Vagina (tissue), 2 donors: Measurements from ENCODE around the gene UBE2L3. TPM values are rescaled to one million over a fixed set of nuclear protein-coding genes. Genes with fewer than 3 reads are reported as not detected.

Experiments used
- DNase-seq, 2 donors: peaks; one replicate each; pipeline ENCODE4 v3.0.0-alpha.2; 2017; ENCODE audit errors: extremely low spot score in 2 of 2
- H3K27ac ChIP-seq: fragments of 200-600 bp; sonication (generic); one replicate; pipeline ENCODE4 v1.5.1; 2019
- H3K27me3 ChIP-seq: fragments of 200-600 bp; sonication (generic); one replicate; pipeline ENCODE4 v1.5.1; 2019
- H3K36me3 ChIP-seq, 2 donors: fragments of 200-600 bp; sonication (generic); one replicate each; pipeline ENCODE4 v1.5.1; 2017 to 2019
- H3K4me1 ChIP-seq: fragments of 200-600 bp; sonication (generic); one replicate; pipeline ENCODE4 v1.5.1; 2019
- H3K4me3 ChIP-seq, 2 donors: fragments of 200-600 bp; sonication (generic); 1 replicate in 1 of 2; 2 replicates in 1 of 2; pipeline ENCODE4 v1.5.1; 2016 to 2019
- H3K9me3 ChIP-seq: fragments of 200-600 bp; sonication (generic); one replicate; pipeline ENCODE4 v1.5.1; 2019
- CTCF ChIP-seq, 3 experiments: fragments of 450-650 bp in 2 of 3; fragments of 200-600 bp in 1 of 3; sonication (generic) in 1 of 3; IDR thresholded peaks; one replicate each; pipeline ENCODE4 v1.5.1; 2017 to 2019; ENCODE audit warnings: antibody characterized with exemption in 3 of 3, mild to moderate bottlenecking in 2 of 3, moderate library complexity in 2 of 3
- POLR2A ChIP-seq, 2 donors: fragments of 450-650 bp; IDR thresholded peaks; one replicate each; pipeline ENCODE4 v1.6.1; 2017; ENCODE audit warnings: antibody characterized with exemption in 2 of 2, mild to moderate bottlenecking in 2 of 2, moderate library complexity in 2 of 2
- POLR2AphosphoS5 ChIP-seq, 2 donors: sonication (generic); formaldehyde crosslinking; IDR thresholded peaks; one replicate each; pipeline ENCODE4 v1.9.0; 2017; ENCODE audit warnings: antibody characterized with exemption in 2 of 2, mild to moderate bottlenecking in 2 of 2, low read depth in 1 of 2; ENCODE audit not compliant: insufficient read depth in 1 of 2
- intact Hi-C: fragments of 100-400 bp; cut with DNase I; formaldehyde crosslinking; loops from one replicate; pipeline ENCODE4 v1.15.1; 2023
- total RNA-seq: library from RNA; depleted of rRNA; stranded (reverse); fragments of >200 nt; gene quantifications from one replicate; pipeline ENCODE4 v1.2.3, GENCODE V29; 2016

The UBE2L3 gene
- total RNA-seq, 1 donor from 2014 or later: 32.7 TPM

GRCh38 chr22:21652547-21653545 is 85.3 kb downstream of the UBE2L3 start:
- DNase-seq: no peak
- no peaks in the 10 kb centered on the region for H3K9me3 ChIP-seq
- no peak overlapping the region for H3K27ac ChIP-seq
- TF ChIP-seq POLR2A (IDR thresholded peaks at IDR 0.05): no peak
- no peak for TF ChIP-seq CTCF (IDR thresholded peaks at IDR 0.05)
- TF ChIP-seq POLR2AphosphoS5 (IDR thresholded peaks at IDR 0.05; ENCODE audit: insufficient read depth in 1 of 2, low read depth in 1 of 2): no peak
- peak overlapping the region; percentile 55 to 93 for H3K4me3 ChIP-seq
- intact Hi-C loops: no loop called here
- H3K27me3 ChIP-seq: no peaks in the 10 kb centered on the region
- H3K36me3 ChIP-seq: no peaks in the 10 kb centered on the region
- peaks cover 33% of the 10 kb centered on the region for H3K4me1 ChIP-seq

- DNase-seq: no peak
- Histone ChIP-seq H3K36me3 (no peaks in the 10 kb centered on the region), H3K27me3 (no peaks in the 10 kb centered on the region), H3K4me1 (peaks cover 28% of the 10 kb centered on the region), H3K9me3 (no peaks in the 10 kb centered on the region), H3K27ac (no peak overlapping the region), H3K4me3 (peak overlapping the region; percentile 46 to 52)
- intact Hi-C loops: no loop called here
- TF ChIP-seq POLR2A (IDR thresholded peaks at IDR 0.05): no peak
- no peak for TF ChIP-seq CTCF (IDR thresholded peaks at IDR 0.05)
- TF ChIP-seq POLR2AphosphoS5 (IDR thresholded peaks at IDR 0.05; ENCODE audit: insufficient read depth in 1 of 2, low read depth in 1 of 2): no peak
Measured at GRCh38 chr22:21657020-21657359, 89.5 kb downstream of the UBE2L3 start.

- no peaks in the 10 kb centered on the region for H3K27me3 ChIP-seq
- peak overlapping the region; percentile 46 to 52 for H3K4me3 ChIP-seq
- no peak for DNase-seq
- no peaks in the 10 kb centered on the region for H3K9me3 ChIP-seq
- peak overlapping the region; percentile 46 for H3K27ac ChIP-seq
- H3K4me1 ChIP-seq: peaks cover 23% of the 10 kb centered on the region
- H3K36me3 ChIP-seq: no peaks in the 10 kb centered on the region
- intact Hi-C loops: no loop called here
- TF ChIP-seq POLR2A (IDR thresholded peaks at IDR 0.05) (no peak), CTCF (IDR thresholded peaks at IDR 0.05) (no peak), POLR2AphosphoS5 (IDR thresholded peaks at IDR 0.05; ENCODE audit: insufficient read depth in 1 of 2, low read depth in 1 of 2) (peak in 1 of 2 donors; percentile 33)
Measured at GRCh38 chr22:21657360-21658032, 90.0 kb downstream of the UBE2L3 start.

GRCh38 chr22:21659864-21660525 is 92.5 kb downstream of the UBE2L3 start:
- intact Hi-C loops: no loop called here
- no peaks in the 10 kb centered on the region for H3K9me3 ChIP-seq
- no peak overlapping the region for H3K27ac ChIP-seq
- no peaks in the 10 kb centered on the region for H3K36me3 ChIP-seq
- TF ChIP-seq POLR2A (IDR thresholded peaks at IDR 0.05) (no peak), CTCF (IDR thresholded peaks at IDR 0.05) (no peak), POLR2AphosphoS5 (IDR thresholded peaks at IDR 0.05; ENCODE audit: insufficient read depth in 1 of 2, low read depth in 1 of 2) (no peak)
- peaks cover 18% of the 10 kb centered on the region for H3K4me1 ChIP-seq
- H3K27me3 ChIP-seq: no peaks in the 10 kb centered on the region
- DNase-seq: no peak
- no peak overlapping the region for H3K4me3 ChIP-seq
